Measurements from ENCODE around the gene OR51F1. TPM values are rescaled to one million over a fixed set of nuclear protein-coding genes. Genes with fewer than 3 reads are reported as not detected.
"Not testable (repeated sequence)": the region's sequence is repeated elsewhere in the genome, so short reads cannot be mapped to it uniquely, and the experiment has no call there.

OR51F1 gene
- total and polyA plus RNA-seq, 10 donors: not detected

- no peak overlapping the region for H3K27ac ChIP-seq
- H3K27me3 ChIP-seq (replicated peaks in 1 of 7): peaks cover 0 to 9% (median 0%) of the 10 kb centered on the region in 7 donors
- no peaks in the 10 kb centered on the region for H3K4me1 ChIP-seq
- WGBS, 5 donors: 79 to 93% (median 85%) methylated on average over 2 of the region's 2 CpGs
- H3K36me3 ChIP-seq: no peaks in the 10 kb centered on the region
- no peak overlapping the region for H3K4me3 ChIP-seq
- TF ChIP-seq POLR2A (IDR thresholded peaks at IDR 0.05) (no peak), POLR2AphosphoS5 (IDR thresholded peaks at IDR 0.05) (no peak)
- TF ChIP-seq, protein P1, sequence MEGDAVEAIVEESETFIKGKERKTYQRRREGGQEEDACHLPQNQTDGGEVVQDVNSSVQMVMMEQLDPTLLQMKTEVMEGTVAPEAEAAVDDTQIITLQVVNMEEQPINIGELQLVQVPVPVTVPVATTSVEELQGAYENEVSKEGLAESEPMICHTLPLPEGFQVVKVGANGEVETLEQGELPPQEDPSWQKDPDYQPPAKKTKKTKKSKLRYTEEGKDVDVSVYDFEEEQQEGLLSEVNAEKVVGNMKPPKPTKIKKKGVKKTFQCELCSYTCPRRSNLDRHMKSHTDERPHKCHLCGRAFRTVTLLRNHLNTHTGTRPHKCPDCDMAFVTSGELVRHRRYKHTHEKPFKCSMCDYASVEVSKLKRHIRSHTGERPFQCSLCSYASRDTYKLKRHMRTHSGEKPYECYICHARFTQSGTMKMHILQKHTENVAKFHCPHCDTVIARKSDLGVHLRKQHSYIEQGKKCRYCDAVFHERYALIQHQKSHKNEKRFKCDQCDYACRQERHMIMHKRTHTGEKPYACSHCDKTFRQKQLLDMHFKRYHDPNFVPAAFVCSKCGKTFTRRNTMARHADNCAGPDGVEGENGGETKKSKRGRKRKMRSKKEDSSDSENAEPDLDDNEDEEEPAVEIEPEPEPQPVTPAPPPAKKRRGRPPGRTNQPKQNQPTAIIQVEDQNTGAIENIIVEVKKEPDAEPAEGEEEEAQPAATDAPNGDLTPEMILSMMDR (IDR thresholded peaks at IDR 0.05 in 8 of 11, conservative IDR thresholded peaks at IDR 0.05 in 3 of 11): no peak
- intact Hi-C loops (cut with DNase I; ENCODE audit: low total_unique reads): no loop called here
- no peak for DNase-seq
- no peaks in the 10 kb centered on the region for H3K9me3 ChIP-seq
These were observed 29.0 kb downstream of the OR51F1 start for GRCh38 chr11:4740735-4741134.

DNA sequence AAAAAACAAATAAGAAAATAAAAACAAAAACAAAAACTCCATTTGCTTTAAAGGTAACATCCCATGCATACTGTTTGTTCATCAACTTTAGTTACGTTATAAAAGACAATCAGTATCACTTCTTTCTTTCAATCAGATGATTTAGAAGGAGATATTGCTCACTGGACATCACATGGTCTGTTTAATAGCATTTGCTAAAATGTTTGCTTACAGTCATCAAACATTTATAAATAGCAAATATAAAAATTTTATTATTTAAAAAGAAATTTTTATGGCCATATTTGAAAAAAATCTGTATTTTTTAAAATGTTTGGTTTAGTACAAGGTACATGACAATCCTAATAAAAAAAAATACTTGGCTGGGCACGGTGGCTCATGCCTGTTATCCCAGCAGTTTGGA, 42.6 kb downstream of the OR51F1 start:
- no peak for DNase-seq
- intact Hi-C loops (cut with DNase I; ENCODE audit: low total_unique reads): no loop called here
- H3K4me1 ChIP-seq: no peaks in the 10 kb centered on the region
- no peaks in the 10 kb centered on the region for H3K36me3 ChIP-seq
- H3K4me3 ChIP-seq: no peak overlapping the region
- WGBS, 5 donors: 83 to 96% (median 87%) methylated on average over 2 of the region's 2 CpGs
- no peaks in the 10 kb centered on the region for H3K27me3 ChIP-seq (replicated peaks in 1 of 7)
- no peak for TF ChIP-seq POLR2A (IDR thresholded peaks at IDR 0.05)
- no peak for TF ChIP-seq POLR2AphosphoS5 (IDR thresholded peaks at IDR 0.05)
- TF ChIP-seq, protein P1 (IDR thresholded peaks at IDR 0.05 in 8 of 11, conservative IDR thresholded peaks at IDR 0.05 in 3 of 11): no peak
- H3K27ac ChIP-seq: no peak overlapping the region
- H3K9me3 ChIP-seq: no peaks in the 10 kb centered on the region

DNA sequence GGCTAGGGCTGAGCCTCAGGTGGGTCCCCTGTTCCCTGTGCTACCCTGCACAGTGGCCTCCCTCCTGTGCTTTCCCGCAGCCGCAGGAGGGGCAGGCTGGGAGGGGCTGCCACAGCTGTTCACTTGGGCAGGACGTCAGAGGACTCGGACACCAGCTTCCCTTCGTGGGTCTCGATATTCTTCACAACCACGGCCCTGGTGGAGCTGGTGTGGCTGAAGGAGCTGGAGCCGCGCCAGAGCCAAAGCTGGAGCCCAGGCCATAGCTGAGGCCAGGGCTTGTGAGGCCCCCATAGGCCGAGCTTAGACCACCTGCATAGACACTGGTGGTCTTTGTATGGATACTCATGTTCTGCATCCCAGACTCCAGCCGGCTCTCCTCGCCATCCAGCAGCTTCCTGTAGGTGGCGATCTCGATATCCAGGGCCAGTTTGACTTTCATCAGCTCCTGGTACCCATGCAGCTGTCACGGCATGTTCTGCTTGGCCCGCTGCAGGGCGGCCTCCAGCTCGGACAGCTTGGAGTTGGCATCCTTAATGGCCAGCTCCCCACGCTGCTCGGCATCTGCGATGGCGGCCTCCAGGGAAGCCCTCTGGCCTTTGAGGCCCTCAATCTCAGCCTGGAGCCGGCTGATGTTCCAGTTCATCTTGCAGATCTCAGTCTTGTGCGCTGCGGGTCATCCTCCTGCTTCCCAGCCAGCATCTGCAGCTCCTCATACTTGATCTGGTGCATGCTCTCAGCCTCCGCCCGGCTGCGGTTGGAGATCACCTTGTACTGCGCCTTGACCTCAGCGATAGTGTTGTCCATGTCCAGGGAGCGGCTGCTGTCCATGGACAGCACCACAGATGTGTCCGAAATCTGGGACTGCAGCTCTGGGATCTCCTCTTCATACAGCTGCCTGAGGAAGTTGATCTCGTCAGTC, 46.9 kb downstream of the OR51F1 start:
- H3K36me3 ChIP-seq; DNase-seq; intact Hi-C loops (cut with DNase I; ENCODE audit: low total_unique reads); H3K4me3 ChIP-seq; H3K9me3 ChIP-seq; H3K4me1 ChIP-seq; H3K27ac ChIP-seq; H3K27me3 ChIP-seq (replicated peaks in 1 of 7): not testable (repeated sequence)
- 90 to 93% (median 91%) methylated on average over 22 to 33 of the region's 33 CpGs for WGBS, 5 donors

Small RNAs within 50 kb of the gene (small RNA-seq; reads per million reads assigned to genes)
- 0 reads per million in 4 donors for gene RF00091

Other genes with a start within 250 kb of the OR51F1 start
- gene OR52M1, start 224.7 kb downstream of the OR51F1 start, total RNA-seq: not detected
- not detected for gene OR52M1, start 224.7 kb downstream of the OR51F1 start, polyA plus RNA-seq
- gene OR52I2, start 188.2 kb downstream of the OR51F1 start, total RNA-seq: not detected
- gene OR52I2, start 188.2 kb downstream of the OR51F1 start, polyA plus RNA-seq: not detected
- not detected for gene OR52I1, start 175.9 kb downstream of the OR51F1 start, total RNA-seq
- gene OR52I1, start 175.9 kb downstream of the OR51F1 start, polyA plus RNA-seq: not detected
- gene TRIM68, start 161.7 kb downstream of the OR51F1 start, total RNA-seq: 10 to 100 TPM; 12.2 to 22.9 (median 19.5) TPM
- 1 to 10 TPM; 3.4 to 7.2 (median 4.0) TPM for gene TRIM68, start 161.7 kb downstream of the OR51F1 start, polyA plus RNA-seq
- gene OR51D1, start 132.5 kb downstream of the OR51F1 start, total RNA-seq: not detected
- gene OR51D1, start 132.5 kb downstream of the OR51F1 start, polyA plus RNA-seq: not detected
- gene OR51E1, start 126.0 kb downstream of the OR51F1 start, total RNA-seq: not detected
- under 1 TPM; 0.04 to 0.18 (median 0.06) TPM for gene OR51E1, start 126.0 kb downstream of the OR51F1 start, polyA plus RNA-seq
- gene OR51E2, start 72.1 kb downstream of the OR51F1 start, total RNA-seq: not detected
- under 1 TPM in 2 of 3 donors, not detected in 1; 0.05 to 0.09 TPM for gene OR51E2, start 72.1 kb downstream of the OR51F1 start, polyA plus RNA-seq
- not detected for gene MMP26, start 65.2 kb downstream of the OR51F1 start, total RNA-seq
- gene MMP26, start 65.2 kb downstream of the OR51F1 start, polyA plus RNA-seq: not detected
- gene OR52R1, start 34.4 kb upstream of the OR51F1 start, total RNA-seq: not detected
- gene OR52R1, start 34.4 kb upstream of the OR51F1 start, polyA plus RNA-seq: not detected
- gene OR51F2, start 51.4 kb upstream of the OR51F1 start, total RNA-seq: not detected
- gene OR51F2, start 51.4 kb upstream of the OR51F1 start, polyA plus RNA-seq: not detected
- not detected for gene OR51S1, start 79.3 kb upstream of the OR51F1 start, total RNA-seq
- gene OR51S1, start 79.3 kb upstream of the OR51F1 start, polyA plus RNA-seq: not detected
- gene OR51T1, start 112.0 kb upstream of the OR51F1 start, total RNA-seq: not detected
- not detected for gene OR51T1, start 112.0 kb upstream of the OR51F1 start, polyA plus RNA-seq
- not detected for gene OR51A7, start 133.8 kb upstream of the OR51F1 start, total RNA-seq
- not detected for gene OR51A7, start 133.8 kb upstream of the OR51F1 start, polyA plus RNA-seq
- not detected for gene OR51G2, start 149.4 kb upstream of the OR51F1 start, total RNA-seq
- not detected for gene OR51G2, start 149.4 kb upstream of the OR51F1 start, polyA plus RNA-seq
- not detected for gene OR51G1, start 154.4 kb upstream of the OR51F1 start, total RNA-seq
- not detected for gene OR51G1, start 154.4 kb upstream of the OR51F1 start, polyA plus RNA-seq
- gene OR51A4, start 177.7 kb upstream of the OR51F1 start, total RNA-seq: not detected
- not detected for gene OR51A4, start 177.7 kb upstream of the OR51F1 start, polyA plus RNA-seq
- gene OR51A2, start 185.8 kb upstream of the OR51F1 start, total RNA-seq: not detected
- gene OR51A2, start 185.8 kb upstream of the OR51F1 start, polyA plus RNA-seq: not detected
- gene OR51L1, start 224.9 kb upstream of the OR51F1 start, total RNA-seq: not detected
- not detected for gene OR51L1, start 224.9 kb upstream of the OR51F1 start, polyA plus RNA-seq

Measured in spleen (tissue), 11 donors.